COLO668 (cell line): Measurements from ENCODE around the gene PNPLA7.

Experiments used
- DNase-seq: peaks from one replicate; lab custom pipeline; 2025; ENCODE audit not compliant: unreplicated experiment; lab: John Stamatoyannopoulos, UW

PNPLA7 gene

GRCh38 chr9:137437691-137438590 lies 112.3 kb downstream of the PNPLA7 start:
- peak; percentile 14 for DNase-seq

DNA sequence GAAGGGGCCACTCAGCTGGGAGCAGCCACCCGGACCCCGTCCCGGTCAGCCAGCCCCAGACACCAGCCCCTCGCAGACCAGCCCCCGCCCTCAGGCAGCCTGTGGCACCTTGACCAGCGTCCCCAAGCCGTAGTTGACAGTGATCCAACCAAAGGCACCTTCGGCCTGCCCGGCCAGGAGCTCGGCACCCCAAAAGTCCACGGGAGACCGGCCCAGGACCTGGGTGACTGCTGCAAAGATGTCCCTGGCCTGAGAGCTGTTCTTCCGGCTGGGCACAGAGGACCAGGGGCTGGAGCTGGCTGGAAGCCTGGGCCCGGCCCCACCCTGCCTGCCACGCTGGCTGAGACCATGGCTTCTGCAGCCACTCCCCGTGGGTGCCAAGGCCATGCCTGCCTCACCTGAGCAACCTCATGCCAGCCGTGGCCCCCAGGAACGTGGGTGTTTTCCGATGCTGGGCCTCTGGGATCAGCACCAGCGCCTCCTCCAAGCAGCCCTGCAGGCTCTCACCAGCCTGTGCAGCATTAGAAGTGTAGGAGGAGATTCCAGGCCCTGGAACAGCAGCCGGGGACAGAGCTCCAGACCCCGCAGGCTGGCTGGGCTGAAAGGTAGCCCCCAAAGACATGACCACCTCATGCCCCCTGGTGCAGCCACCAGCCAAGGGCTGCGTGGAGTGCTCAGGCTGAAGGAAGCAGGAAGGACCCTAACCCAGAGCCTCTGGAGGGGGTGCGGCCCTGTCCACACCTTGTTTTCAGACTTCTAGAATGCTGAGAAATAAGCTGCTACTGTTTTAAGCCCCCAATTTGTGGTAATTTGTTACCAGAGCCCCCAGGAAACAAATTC lies 113.2 kb downstream of the PNPLA7 start:
- DNase-seq, result no peak

GRCh38 chr9:137435980-137436760 lies 114.0 kb downstream of the PNPLA7 start:
- DNase-seq, result peak; percentile 79

GRCh38 chr9:137435381-137435891 lies 114.8 kb downstream of the PNPLA7 start:
- DNase-seq, result no peak

- DNase-seq, result no peak
Measured at GRCh38 chr9:137434498-137435380, 115.5 kb downstream of the PNPLA7 start.

GRCh38 chr9:137433916-137434431 lies 116.2 kb downstream of the PNPLA7 start:
- DNase-seq, result no peak

DNA sequence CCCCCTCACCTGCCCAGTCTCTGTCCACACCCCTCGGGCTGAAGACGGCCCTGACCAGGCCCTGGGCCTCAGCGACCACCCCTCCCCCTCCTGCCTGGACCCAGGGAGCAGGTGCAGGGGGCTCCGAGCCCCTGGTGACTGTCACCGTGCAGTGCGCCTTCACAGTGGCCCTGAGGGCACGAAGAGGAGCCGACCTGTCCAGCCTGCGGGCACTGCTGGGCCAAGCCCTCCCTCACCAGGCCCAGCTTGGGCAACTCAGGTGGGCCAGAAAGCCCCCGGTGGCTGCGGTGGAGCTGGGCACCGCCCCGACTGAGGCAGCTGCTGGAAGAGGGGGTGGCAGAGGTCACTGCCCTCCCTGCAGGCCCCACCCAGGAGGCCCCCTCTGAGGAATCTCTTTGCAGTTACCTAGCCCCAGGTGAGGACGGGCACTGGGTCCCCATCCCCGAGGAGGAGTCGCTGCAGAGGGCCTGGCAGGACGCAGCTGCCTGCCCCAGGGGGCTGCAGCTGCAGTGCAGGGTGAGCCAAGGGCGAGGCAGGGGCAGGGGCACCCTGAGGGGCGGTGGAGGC lies 116.8 kb downstream of the PNPLA7 start:
- no peak for DNase-seq

DNA sequence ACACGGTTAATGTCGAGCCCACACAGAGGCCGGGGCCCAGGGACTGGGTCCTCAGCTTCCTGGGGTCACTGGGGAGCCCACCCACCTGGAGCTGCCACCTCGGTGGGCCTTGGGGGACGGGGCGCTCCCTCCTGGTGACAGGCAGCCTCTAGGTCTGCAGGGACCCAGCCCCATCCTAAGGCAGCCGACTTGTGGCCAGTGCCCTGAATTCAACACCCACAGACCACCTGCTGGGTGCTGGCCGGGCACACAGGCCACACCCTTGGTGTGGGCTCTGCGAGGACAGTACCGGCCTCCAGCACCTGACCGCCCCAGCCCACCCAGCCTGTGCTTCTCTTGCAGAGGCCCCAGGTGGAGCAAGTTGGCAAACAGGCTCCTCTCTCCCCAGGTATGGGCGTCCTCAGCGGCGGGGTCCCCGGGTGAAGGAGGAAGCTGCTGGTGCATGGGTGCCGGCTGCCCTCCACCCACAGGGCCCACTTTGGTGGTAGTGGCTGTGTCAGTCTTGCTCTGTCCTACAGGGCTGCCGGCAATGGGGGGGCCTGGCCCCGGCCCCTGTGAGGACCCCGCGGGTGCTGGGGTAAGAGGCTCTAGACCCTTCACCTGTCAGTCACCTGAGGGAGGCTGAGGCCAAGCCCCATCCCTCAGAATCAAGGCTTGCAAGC lies 117.4 kb downstream of the PNPLA7 start:
- no peak for DNase-seq

GRCh38 chr9:137431416-137431931 lies 118.7 kb downstream of the PNPLA7 start:
- peak; percentile 38 for DNase-seq

- no peak for DNase-seq
Measured at GRCh38 chr9:137430723-137431415, 119.3 kb downstream of the PNPLA7 start.

- peak; percentile 66 for DNase-seq
Measured at GRCh38 chr9:137429974-137430722, 120.1 kb downstream of the PNPLA7 start.

GRCh38 chr9:137429546-137429890 lies 120.7 kb downstream of the PNPLA7 start:
- no peak for DNase-seq

- no peak for DNase-seq
Measured at GRCh38 chr9:137428841-137429545, 121.2 kb downstream of the PNPLA7 start.

GRCh38 chr9:137428311-137428630 lies 121.9 kb downstream of the PNPLA7 start:
- no peak for DNase-seq

- no peak for DNase-seq
Measured at GRCh38 chr9:137427454-137428310, 122.5 kb downstream of the PNPLA7 start.
